ENCODE results near the gene SH3RF3.

DNA sequence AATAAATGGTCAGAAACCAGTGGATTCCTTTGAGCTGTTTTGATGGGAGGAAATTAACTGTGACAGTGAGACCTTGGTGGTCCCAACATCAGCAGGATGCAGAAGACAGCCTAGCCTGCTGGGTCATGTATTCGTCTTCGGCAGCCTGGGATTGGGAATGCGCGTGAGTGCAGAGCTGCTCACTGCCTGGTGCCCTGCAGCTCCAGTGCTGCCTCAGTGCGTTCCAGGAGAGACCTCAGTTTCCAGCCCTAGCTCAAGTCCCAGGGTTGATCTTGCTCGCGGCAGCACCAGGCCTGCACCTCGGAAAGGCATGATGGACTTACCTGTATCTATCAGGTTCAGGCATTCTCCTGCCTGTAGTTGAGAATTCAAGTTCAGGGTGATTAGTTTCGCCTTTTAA is 203.9 kb downstream of the SH3RF3 start:
- TF ChIP-seq, protein P1, sequence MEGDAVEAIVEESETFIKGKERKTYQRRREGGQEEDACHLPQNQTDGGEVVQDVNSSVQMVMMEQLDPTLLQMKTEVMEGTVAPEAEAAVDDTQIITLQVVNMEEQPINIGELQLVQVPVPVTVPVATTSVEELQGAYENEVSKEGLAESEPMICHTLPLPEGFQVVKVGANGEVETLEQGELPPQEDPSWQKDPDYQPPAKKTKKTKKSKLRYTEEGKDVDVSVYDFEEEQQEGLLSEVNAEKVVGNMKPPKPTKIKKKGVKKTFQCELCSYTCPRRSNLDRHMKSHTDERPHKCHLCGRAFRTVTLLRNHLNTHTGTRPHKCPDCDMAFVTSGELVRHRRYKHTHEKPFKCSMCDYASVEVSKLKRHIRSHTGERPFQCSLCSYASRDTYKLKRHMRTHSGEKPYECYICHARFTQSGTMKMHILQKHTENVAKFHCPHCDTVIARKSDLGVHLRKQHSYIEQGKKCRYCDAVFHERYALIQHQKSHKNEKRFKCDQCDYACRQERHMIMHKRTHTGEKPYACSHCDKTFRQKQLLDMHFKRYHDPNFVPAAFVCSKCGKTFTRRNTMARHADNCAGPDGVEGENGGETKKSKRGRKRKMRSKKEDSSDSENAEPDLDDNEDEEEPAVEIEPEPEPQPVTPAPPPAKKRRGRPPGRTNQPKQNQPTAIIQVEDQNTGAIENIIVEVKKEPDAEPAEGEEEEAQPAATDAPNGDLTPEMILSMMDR (IDR thresholded peaks at IDR 0.05) = no peak
- TF ChIP-seq EZH2phosphoT487 (IDR thresholded peaks at IDR 0.05) (no peak), EZH2 (IDR thresholded peaks at IDR 0.05) (no peak)
